Left kidney (tissue), 2 donors: ENCODE results near the gene RBM8A. TPM values are rescaled to one million over a fixed set of nuclear protein-coding genes. Genes with fewer than 3 reads are reported as not detected.

Experiments used
- DNase-seq: peaks from one replicate; pipeline ENCODE4 v3.0.0-alpha.2; 2013
- polyA plus RNA-seq: library from polyadenylated mRNA; unstranded; fragments of 120-200 nt; gene quantifications from one replicate; pipeline ENCODE4 v1.2.1, GENCODE V29; 2013; ENCODE audit not compliant: insufficient read length

RBM8A gene
- polyA plus RNA-seq, 1 donor, result 214 TPM

DNA sequence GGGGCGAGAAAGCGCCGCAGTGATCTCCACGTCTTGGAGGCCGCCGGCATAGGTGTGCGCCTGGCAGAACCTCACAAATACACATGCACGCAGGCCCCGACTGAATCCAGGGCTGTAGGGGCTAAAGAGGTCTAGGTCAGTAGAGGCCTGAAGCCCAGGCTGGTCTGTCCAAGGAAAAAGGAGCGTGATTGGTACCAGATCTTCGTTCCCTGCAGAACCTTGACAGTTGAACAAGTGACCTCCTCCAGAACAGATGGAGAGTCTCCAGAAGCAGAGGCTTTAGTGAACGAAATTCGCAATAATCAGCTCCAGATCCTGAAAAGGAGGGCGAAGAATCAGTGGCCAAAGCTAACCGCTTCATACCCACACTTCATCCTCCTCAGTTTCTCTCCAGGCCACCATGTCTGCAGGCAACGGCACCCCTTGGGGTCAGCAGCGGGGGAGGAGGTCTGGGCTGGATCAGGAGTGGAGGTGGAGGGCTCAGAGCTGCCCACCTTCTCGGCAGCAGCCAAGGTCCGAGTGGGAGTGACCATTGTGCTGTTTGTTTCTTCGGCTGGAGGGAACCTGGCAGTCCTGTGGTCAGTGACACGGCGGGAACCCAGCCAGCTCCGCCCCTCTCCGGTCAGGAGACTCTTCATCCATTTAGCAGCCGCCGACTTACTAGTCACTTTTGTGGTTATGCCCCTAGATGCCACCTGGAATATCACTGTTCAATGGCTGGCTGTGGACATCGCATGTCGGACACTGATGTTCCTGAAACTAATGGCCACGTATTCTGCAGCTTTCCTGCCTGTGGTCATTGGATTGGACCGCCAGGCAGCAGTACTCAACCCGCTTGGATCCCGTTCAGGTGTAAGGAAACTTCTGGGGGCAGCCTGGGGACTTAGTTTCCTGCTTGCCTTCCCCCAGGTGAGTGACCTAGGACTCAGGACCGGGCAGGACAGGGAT is 8.0 kb downstream of the RBM8A start:
- DNase-seq, result no peak

DNA sequence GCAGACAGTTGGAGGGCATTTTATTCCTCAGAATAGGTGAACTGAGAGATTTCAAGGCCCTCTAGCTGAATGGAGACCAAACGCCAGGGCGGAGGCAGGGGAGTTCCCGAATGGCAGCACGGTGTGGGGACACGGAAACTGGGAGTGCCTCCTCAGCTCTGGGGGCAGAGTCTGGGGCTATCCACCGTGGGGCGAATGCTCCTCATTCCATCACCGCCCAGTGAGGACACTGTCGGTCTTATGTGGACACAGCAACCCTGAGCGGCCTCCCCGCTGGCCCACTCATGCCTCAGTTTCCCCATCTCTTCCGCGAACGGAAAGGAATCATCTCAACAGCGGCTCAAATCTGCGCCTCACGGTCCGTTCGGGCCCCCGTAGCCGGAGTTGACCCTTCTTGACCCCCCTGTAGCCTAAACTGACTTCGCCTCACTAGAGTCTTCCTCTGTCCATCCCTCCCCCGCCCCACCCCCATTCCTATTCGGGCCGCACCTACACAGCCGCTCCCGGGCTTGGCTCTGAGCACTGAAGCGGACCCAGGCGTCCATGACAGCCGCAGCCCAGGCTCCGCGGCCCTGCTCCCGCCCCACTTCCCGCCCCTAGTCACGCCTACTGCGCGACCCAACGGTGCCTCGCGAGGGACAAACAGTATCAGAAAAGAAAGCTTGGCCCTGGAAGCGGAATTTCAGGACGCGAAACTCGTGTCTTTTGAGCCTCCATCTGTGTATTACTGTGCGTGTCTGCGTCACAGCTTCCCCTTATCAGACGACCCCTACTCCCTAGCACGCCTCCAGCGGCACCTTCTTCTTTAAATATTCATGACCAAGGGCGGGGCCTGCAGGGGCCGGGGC is 8.9 kb downstream of the RBM8A start, which contains the start of gene PEX11B:
PEX11B (minus strand) TSS at position 574 of the 848 bp plus-strand sequence; CDS start at position 545, 29 bp downstream.
- DNase-seq, result peak; percentile 91

DNA sequence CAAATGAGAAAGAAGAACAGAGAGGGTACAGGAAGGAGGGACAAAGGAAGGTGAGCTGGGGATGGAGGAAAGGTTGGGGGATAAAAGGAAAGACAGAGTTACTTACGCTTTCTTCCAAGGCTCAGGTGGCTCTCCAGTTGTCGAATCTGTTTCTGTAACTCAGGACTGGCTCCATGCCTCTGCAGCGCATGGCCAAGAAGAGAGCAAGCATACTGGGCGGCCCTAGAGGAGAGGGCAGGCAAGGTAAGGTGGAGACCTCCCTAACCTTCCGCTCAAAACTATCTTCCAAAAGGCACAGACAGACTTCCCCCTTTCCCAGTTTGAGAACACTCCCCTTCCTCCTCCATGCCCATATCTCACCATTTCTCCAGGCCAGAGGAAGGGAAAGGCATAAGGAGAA is 9.7 kb downstream of the RBM8A start:
- no peak for DNase-seq

DNA sequence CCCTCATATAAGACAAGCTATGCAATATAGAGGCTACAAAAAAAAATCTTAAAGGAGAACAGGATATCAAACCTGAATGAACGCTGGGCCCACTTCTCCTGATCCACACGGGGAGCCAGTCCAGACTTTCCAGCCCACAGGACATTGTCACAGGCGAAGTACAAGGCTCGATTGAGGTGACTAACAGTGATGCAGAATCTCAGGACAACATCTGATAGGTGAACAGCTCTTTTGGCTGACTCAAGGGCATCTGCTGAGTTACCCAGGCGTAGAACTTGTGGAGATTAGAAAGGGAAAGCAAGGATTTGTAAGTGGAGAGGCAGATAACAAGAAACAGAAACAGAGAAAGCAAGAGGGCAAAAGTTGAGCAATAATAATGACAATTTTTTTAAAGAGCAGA is 10.5 kb downstream of the RBM8A start:
- DNase-seq, result no peak

DNA sequence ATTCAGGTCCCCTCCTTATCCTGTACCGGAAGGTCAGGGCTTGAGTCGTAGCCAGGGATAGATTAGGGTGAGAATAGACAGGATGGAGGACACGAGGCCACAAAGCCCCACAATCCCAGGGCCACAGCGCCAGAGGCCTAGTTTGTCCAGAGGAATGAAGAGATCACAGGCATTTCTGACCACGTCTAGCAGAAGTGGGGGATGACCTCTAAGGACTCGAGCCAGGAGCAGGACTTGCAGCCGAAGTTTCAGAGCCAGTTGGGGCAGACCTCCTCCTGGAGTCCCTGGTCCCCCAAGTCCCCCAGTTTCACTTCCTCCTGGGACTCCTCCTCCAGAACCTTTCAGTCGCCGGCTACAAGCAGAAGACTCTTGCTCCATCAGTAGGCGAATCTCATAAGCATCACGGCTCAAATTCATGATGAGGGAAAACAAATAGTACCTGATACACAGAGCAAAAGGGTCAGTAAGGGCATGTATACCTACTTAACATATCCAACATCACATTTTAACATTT is 15.1 kb downstream of the RBM8A start:
- DNase-seq, result no peak

DNA sequence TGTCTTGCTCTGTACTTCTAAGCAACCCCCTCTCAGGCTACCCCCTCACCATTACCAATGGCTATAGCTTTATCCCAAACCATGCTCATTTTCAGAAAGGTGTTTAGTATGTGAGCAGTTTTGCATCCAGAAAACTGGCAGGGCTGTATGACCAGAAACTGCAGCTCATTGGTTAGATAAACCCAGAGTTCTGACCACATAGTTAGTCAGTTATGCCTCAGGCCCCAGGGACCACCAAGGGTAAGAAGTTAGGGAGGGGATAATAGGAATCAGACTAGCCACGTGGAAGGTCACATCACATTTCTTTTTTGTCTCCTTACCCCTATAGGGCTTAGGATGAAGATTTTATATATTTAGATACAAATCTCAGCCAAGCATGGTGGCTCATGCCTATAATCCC is 18.6 kb downstream of the RBM8A start:
- DNase-seq, result no peak

DNA sequence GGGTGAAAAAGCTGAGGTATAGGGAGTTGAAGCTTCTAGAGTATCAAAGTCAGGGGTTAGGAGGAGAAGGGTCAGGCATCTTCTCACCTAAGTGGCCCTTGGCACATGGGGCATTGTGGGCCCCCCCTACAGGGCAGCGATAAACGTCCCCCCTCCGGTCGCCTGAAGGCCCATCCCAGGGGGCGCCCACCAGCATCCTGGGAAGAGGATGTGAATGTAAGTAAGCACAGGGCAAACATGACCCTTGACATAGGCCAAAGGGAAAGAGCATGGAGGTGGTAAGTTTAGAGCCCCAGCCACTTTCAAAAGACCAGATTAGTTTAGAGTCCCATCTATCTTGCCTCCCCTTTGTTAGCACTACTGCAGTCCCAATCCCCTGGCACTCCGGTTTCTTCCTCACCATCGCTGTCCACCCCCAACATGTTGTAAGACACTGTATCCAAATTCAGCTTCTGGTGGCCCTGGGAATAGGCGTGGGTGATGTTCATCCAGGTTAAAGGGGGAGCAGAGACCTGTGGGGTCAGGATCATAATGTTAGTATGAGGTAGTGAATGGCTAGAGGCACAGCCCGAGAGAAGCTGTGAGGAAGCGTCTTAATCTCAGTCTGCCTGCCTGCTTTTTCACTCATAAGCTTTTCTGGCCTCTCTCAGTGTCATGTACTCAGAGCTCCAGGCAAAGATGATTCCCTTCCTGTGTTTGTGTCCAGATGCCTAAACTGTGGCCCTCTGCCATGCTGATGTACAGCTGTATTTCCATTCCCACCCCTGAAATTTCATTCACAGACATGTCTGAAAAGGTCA is 20.1 kb downstream of the RBM8A start:
- DNase-seq, result no peak

DNA sequence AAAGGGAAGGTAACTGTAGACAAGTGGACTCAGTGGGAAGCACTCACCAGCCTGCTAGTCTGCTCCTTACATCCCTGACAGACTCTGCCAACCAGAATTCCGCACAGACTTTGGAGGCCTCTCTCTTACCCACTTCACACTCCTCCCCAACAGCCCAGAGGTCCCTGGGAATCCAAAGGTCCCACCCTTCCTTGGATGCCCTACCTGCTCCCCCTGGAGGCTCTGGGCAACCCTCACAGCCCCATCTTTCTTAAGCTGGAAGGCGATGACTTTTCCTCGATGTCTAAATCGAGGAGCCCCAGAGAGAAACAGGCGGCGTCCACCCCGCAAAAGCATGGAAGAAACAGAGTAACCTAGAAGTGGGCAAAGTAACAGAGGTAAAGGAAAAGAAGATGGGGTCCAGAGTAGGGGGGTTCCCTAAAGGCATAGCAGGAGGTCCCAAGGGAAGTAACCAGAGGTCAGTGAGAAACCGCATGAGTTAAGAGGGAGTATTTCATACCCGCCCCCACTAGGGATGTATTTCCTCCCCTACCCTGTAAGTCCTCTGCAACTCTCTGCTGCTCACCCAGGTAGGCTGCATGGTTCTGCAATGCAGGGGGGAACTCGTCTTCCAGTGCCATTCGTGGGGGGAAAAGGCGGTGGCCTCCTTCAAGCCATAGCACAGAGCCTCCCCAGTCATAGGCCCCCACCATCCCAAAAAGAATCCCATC is 25.8 kb downstream of the RBM8A start:
- DNase-seq, result no peak

DNA sequence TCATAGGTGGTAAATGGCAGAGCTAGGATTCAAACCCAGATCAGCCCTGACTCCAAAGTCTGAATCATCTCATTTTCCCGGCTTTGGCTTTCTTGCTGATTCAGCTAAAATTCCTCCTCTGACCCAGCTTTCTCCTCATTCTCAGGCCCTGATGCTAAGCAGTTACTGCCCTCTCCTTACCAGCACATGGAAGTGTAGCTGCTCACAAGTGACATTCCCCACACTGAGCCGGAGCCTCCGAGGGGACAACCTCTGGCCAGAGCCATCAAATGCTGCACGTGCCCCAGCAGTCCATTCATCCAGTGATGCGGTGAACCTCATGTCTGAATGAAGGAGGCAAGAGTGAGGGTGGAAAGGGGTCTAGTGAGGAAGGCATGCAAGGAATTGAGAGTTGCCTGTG is 28.5 kb downstream of the RBM8A start:
- DNase-seq, result no peak

DNA sequence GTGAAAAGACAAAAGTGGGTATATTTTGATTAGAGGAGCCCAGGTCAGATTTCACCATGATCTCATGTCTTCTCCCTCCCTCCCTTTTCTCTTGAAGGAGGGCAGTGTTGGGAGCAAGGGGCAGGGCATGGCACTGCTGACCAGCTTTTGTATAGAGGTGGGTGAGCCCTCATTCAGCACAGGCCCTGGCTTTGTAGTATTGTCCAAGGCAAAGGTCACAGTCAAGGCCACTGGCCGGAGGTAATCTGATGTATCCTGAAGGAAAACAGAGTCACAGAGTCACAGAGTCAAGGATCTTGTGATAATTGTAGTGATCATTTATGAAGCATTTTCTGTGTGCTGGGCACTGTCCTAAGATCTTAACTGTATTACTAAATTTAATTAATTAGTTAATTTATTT is 29.3 kb downstream of the RBM8A start:
- no peak for DNase-seq

DNA sequence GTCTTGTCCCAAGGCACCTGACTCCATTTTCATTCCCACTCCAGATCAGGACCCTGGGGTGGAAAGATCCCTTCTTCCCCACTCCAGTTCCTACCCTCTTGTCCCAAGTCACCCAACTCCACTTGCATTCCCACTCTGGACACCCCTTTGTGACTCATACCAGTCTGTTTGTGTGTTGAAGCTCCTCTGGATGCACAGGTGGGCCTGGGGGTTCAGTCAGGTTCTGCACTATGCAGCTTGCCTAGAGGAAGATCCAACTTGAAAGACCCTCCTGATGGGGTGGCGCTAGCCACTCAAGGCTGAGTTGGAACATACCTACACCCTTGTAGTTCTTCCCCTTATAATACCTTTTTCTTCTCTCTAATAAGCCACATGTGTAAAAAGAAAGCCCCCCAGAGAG is 31.8 kb downstream of the RBM8A start:
- DNase-seq, result no peak

DNA sequence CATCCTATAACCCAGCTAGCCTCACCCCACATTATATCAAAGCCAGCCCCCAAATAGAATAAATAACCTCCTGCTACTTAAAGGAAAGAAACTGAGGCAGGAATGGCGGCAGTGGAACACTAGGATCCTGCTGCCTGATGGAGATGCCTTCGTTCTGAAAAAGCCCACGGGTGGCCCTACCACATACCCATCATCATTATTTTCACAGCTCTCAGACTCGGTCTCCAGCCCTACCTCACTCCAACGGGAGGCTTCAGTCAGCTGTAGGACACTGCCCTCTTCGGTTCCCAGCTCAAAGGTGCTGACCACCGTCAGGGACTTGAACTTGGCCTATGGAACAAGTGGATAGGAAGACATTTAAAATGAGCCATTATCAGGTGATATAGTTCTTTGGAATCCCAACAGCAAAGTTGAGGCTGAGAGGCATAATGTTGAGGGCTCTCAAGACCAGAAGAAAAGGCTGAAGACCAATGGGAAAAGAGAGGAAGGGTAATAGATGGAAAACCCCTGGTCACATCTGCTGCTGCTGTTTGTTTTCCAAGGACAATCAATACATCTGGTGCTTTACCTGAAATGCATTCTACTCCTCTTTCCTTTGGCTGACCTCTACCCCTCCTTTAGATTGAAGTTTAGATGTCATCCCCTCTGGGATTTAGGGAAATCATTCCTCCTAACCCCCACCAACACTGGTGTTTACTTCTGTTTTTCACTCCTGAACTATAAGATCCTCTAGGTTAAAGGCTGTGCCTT is 33.8 kb downstream of the RBM8A start:
- DNase-seq, result no peak

DNA sequence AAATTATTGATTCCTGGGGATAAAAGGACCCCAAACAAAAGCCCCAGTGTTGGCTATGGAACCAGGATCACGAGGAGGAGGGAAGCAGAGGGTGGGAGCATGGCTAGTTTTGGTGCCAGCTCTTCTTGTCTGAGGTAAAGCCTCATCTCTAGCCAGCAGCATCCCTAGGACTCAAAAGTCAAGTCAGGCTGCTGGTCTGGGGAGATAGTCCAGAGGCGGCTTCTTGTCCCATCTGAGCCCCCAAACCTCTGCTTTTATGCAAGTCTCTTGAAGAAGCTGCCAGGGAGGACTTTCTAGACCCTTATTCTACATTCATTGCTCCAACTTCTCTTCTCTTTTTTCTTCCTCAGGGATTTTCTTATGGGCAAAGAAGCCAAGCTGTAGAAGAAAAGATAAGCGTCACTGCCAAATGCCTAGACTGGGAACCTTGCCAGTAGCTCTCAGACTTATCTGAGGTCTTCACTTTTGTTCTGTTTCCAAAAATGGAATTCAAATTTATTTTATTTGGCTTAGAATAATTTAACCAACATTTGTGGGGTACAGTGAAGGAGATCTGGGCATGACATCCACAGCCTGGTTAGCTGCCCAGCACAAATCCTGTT is 34.7 kb downstream of the RBM8A start:
- DNase-seq, result no peak

DNA sequence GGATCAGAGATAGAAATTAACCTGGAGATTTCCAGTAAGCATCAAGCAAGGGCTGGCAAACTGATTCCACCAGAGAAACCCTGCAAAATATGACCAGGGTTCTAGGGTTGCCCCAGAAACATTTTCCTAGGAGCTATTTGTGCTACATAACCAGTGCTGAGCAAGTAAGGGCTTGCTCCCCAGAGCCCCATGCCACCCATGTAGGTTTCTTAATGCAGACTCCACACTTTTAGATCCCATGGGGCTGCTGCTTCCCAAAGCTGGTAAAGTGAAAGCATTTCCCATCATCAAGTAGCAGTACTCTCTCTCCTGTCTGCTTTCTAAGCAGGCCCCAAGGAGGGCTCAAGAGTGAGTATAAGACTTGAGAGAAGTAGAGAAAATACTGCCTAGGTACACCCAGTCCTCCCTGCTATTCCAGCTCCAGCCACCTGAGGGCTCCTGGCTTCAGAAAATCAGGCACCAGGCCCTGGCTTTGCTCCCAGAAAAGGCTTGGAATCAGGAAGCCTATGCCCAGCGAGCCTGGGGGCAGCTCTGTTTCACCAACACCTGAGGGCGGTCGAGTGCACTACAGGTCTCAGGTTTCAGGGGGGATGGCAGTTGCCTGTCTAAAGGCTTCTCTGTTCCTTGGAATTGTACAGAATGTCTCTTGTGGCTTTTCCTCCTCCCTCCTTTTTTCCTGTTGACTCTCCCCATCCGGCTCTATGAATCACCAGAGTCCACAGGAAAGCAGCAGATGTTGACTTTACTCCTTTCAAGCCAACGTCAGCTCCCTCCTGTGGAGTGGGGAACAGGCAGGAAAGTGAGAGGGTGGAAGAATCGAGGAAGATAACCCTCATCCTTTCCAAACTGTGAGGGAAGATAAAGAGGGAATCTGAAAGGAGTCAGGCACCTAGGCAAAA is 35.4 kb downstream of the RBM8A start:
- peak; percentile 96 for DNase-seq

DNA sequence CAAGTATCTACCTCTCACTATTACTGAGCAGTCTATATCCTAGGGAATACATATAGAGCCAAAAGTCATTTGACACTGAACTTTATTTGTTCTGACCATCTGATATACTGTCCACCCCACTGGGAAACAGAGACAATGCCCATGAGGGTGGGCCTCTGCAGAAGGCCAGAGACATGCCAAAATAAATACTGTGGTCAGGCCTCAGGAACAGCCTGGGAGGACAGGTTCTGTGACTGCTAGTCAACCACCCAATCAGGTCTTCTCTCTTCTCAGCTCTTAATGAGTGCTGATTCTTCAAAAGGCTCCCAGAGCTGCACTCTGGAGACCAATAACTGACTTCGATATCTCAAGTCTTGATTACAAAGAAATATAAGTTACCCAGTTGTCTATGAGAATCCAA is 36.1 kb downstream of the RBM8A start:
- no peak for DNase-seq

DNA sequence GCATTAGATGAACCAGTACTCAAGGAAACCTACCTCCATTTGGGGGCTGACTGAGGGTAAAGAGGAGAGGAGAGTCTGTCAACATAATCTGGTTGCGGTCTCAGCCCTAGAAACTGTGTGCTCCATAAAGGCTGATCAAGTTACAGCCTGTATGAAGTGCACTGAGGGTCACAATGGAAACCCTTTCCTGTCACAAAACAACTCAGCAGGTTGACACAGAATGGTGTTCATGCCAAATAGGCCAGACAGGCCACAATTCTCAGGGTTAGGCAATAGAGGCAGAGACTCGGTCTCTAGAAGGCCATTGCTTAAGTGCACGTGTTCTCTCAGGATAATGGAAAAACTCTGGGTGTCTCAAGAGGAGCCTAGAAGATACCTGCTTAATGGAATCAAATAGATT is 37.6 kb downstream of the RBM8A start:
- no peak for DNase-seq

DNA sequence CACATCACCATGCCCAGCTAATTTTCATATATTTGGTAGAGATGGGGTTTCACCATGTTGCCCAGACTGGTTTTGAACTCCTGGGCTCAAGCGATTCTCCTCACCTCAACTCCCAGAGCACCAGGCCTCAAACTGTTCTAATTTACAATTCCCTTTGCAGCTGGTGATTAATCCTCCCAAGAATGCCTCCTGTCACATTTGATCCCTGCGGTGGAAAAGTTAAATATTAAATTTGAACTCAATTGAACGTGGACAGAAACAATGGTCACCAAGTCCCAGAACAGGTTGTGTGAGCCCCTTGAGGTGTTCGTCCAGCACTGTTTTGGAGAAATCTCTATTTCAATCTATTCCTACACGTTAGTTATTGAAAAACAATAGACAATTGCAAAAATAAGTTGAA is 39.7 kb downstream of the RBM8A start:
- no peak for DNase-seq

DNA sequence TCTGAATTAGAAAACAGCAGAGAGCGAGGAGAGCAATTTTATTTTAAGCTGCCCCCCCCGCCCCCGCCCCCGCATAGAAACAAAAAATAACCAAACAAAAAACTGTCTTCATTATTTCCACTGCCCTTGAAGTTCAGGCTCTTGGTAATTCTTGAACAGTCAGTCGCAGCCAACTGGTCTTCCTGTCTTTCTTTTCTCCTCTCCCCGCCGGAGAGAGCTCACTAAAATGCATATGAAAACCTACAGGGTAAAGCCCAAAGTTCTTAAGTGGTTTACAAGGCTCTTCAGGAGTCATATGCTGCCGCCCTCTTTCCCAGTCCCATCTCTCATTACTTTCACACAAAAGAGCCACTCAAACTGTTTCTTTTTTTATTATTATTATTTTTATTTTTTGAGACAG is 40.5 kb downstream of the RBM8A start:
- no peak for DNase-seq

DNA sequence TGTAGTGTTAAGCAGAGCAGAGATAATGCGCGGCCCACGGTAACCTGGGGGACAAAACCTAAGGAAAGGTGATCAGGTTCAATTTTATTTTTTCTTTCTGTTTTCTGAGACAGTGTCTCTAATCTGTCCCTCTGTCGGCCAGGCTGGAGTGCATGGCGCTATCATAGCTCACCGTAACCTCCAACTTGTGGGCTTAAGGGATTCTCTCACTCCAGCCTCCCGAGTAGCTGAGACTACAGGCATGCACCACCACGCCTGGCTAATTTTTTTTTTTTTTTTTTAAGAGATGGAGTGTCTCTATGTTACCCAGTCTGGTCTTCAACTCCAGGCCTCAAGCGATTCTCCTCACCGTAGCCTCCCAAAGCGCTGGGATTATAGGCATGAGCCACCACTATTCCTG is 40.9 kb downstream of the RBM8A start:
- no peak for DNase-seq
